Parathyroid adenoma (tissue), 2 donors: Measurements from ENCODE around the gene GGT6.
A peak's percentile ranks its signal among the peaks of the same experiment; 100 is the strongest.

Experiments
- H2AFZ ChIP-seq: fragments of 300-600 bp; sonication (generic); one replicate; pipeline ENCODE4 v1.7.0; 2017; ENCODE audit warnings: antibody characterized with exemption, mild to moderate bottlenecking
- H3K27ac ChIP-seq: fragments of 300-600 bp; sonication (generic); one replicate; pipeline ENCODE4 v1.7.0; 2017
- H3K27me3 ChIP-seq: fragments of 300-600 bp; sonication (generic); one replicate; pipeline ENCODE4 v1.7.0; 2017; ENCODE audit warnings: low read length; ENCODE audit not compliant: control insufficient read depth, insufficient read depth
- H3K36me3 ChIP-seq: fragments of 300-600 bp; sonication (generic); one replicate; pipeline ENCODE4 v1.7.0; 2017; ENCODE audit warnings: low read length; ENCODE audit not compliant: control insufficient read depth, insufficient read depth
- H3K4me1 ChIP-seq: fragments of 300-600 bp; sonication (generic); one replicate; pipeline ENCODE4 v1.7.0; 2017; ENCODE audit warnings: control low read depth
- H3K4me2 ChIP-seq: fragments of 300-600 bp; sonication (generic); one replicate; pipeline ENCODE4 v1.7.0; 2017; ENCODE audit warnings: low read length
- H3K4me3 ChIP-seq: fragments of 300-600 bp; sonication (generic); one replicate; pipeline ENCODE4 v1.7.0; 2017; ENCODE audit warnings: low read depth, low read length
- H3K79me2 ChIP-seq: fragments of 300-600 bp; sonication (generic); one replicate; pipeline ENCODE4 v1.7.0; 2017; ENCODE audit warnings: control low read depth
- H3K9ac ChIP-seq: fragments of 300-600 bp; sonication (generic); one replicate; pipeline ENCODE4 v1.7.0; 2017; ENCODE audit warnings: mild to moderate bottlenecking
- H3K9me3 ChIP-seq: fragments of 300-600 bp; sonication (generic); one replicate; pipeline ENCODE4 v1.7.0; 2017; ENCODE audit warnings: low read length; ENCODE audit not compliant: control insufficient read depth
- TF ChIP-seq, protein P1 (sequence below): fragments of 300-600 bp; sonication (generic); IDR thresholded peaks from one replicate; pipeline ENCODE4 v1.7.0; 2017; ENCODE audit warnings: antibody characterized with exemption, mild to moderate bottlenecking
- donor health status: primary hyperparathyroidism.

GGT6 gene

GRCh38 chr17:4523946-4524345, 36.4 kb downstream of the GGT6 start:
- TF ChIP-seq, protein P1, sequence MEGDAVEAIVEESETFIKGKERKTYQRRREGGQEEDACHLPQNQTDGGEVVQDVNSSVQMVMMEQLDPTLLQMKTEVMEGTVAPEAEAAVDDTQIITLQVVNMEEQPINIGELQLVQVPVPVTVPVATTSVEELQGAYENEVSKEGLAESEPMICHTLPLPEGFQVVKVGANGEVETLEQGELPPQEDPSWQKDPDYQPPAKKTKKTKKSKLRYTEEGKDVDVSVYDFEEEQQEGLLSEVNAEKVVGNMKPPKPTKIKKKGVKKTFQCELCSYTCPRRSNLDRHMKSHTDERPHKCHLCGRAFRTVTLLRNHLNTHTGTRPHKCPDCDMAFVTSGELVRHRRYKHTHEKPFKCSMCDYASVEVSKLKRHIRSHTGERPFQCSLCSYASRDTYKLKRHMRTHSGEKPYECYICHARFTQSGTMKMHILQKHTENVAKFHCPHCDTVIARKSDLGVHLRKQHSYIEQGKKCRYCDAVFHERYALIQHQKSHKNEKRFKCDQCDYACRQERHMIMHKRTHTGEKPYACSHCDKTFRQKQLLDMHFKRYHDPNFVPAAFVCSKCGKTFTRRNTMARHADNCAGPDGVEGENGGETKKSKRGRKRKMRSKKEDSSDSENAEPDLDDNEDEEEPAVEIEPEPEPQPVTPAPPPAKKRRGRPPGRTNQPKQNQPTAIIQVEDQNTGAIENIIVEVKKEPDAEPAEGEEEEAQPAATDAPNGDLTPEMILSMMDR, result no peak
- H3K4me2 ChIP-seq, result no peak overlapping the region
- no peak overlapping the region for H3K27ac ChIP-seq
- H2AFZ ChIP-seq, result no peak overlapping the region
- no peak overlapping the region for H3K9ac ChIP-seq
- no peaks in the 10 kb centered on the region for H3K9me3 ChIP-seq
- no peaks in the 10 kb centered on the region for H3K4me1 ChIP-seq
- H3K36me3 ChIP-seq, result no peaks in the 10 kb centered on the region
- no peaks in the 10 kb centered on the region for H3K27me3 ChIP-seq
- no peaks in the 10 kb centered on the region for H3K79me2 ChIP-seq
- no peak overlapping the region for H3K4me3 ChIP-seq

GRCh38 chr17:4522661-4523060, 37.7 kb downstream of the GGT6 start:
- Histone ChIP-seq H3K27ac (peak overlapping the region; percentile 51), H3K36me3 (no peaks in the 10 kb centered on the region), H3K4me2 (no peak overlapping the region), H3K9ac (no peak overlapping the region), H2AFZ (no peak overlapping the region), H3K9me3 (no peaks in the 10 kb centered on the region), H3K4me3 (no peak overlapping the region), H3K27me3 (no peaks in the 10 kb centered on the region), H3K79me2 (no peaks in the 10 kb centered on the region), H3K4me1 (no peaks in the 10 kb centered on the region)
- TF ChIP-seq, protein P1, result no peak

GRCh38 chr17:4520894-4521600, 39.3 kb downstream of the GGT6 start:
- no peaks in the 10 kb centered on the region for H3K9me3 ChIP-seq
- no peaks in the 10 kb centered on the region for H3K27me3 ChIP-seq
- no peak overlapping the region for H3K9ac ChIP-seq
- no peaks in the 10 kb centered on the region for H3K36me3 ChIP-seq
- no peak overlapping the region for H3K4me3 ChIP-seq
- peak overlapping the region; percentile 39 for H3K27ac ChIP-seq
- no peak overlapping the region for H2AFZ ChIP-seq
- H3K79me2 ChIP-seq, result no peaks in the 10 kb centered on the region
- H3K4me2 ChIP-seq, result no peak overlapping the region
- TF ChIP-seq, protein P1, result no peak
- H3K4me1 ChIP-seq, result no peaks in the 10 kb centered on the region

DNA sequence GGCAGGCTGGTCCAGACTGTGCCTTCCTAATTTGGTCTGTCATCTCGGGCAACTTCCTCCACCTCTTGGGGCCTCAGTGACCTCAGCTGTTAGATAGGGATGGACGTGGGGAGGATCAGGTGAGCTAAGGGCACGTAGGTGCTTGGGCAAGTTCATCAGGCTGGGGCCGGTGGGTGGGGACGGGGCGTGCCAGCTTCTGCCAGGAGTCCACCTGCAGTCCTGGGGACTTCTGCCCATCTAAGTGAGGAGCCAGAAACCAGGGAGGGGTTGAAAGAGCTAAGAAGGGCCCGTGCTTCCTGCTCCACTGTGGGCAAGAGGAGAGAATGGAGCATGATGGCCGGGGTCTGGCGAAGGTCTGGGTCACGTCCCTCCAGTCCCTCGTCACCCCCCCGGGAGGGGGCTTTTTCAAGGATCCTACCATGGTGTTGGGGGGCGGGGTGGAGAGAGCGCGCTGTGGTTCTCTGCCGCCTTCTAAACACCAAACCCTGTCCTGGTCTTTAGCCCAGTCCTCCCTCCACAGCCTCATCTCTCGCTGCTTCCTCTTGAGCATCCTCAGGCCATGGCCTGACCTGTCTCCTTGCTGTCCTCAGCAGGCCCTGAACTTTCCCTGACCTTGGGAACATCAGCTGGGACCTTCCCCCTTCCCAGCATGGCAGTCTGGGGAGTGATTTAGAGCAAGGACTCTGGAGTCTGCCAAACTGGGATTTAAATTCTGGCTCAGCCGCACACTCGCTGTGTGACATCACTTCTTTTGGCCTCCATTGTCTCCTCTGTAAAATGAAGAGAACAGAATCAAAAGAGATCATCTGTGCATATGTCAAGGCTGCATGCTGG, 40.1 kb downstream of the GGT6 start:
- Histone ChIP-seq H3K36me3 (no peaks in the 10 kb centered on the region), H3K27ac (peak overlapping the region; percentile 83), H3K9ac (no peak overlapping the region), H3K4me3 (no peak overlapping the region), H2AFZ (no peak overlapping the region), H3K27me3 (no peaks in the 10 kb centered on the region), H3K4me1 (no peaks in the 10 kb centered on the region), H3K79me2 (no peaks in the 10 kb centered on the region), H3K4me2 (no peak overlapping the region), H3K9me3 (no peaks in the 10 kb centered on the region)
- TF ChIP-seq, protein P1, result no peak
